Measurements from ENCODE around the gene DCC. TPM values are rescaled to one million over a fixed set of nuclear protein-coding genes. Genes with fewer than 3 reads are reported as not detected.

Gene DCC
- polyA plus RNA-seq, 1 donor (not counting 4 experiments of a cell fraction or from before 2014, with no cell fraction given), result not detected

DNA sequence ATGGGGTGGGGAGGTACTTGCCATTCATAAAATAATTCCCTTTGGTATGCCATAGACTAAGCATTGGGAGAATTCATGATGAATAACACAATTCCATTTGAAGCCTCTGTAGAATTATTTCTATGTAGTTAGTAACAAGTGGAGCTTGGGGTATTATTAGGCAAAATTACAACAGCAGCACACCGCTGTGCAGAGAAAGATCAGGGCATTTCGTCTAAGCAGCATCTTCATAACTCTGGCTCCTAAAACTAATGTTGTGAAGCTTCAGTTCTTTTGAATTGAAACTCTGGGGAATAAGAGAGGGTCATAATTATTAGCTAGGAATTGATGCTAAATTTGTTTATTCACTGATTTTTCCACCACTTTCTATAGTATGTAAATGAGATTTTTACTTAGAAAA is 630.7 kb downstream of the DCC start:
- Histone ChIP-seq H3K36me3 (ENCODE audit: control insufficient read depth in 2 of 2, extremely low read depth in 1 of 2, insufficient read depth in 2 of 2, low read length in 2 of 2) (no peaks in the 10 kb centered on the region), H4K20me1 (ENCODE audit: control insufficient read depth, extremely low read depth, insufficient read depth, low read length) (no peaks in the 10 kb centered on the region), H3K4me2 (ENCODE audit: control insufficient read depth, extremely low read depth, insufficient read depth, low read depth, low read length) (no peak overlapping the region), H3K4me1 (ENCODE audit: control insufficient read depth, extremely low read depth, insufficient read depth, low read length) (no peaks in the 10 kb centered on the region), H3K27me3 (ENCODE audit: control insufficient read depth, extremely low read depth, insufficient read depth, low read length) (no peaks in the 10 kb centered on the region), H3K9me1 (ENCODE audit: control insufficient read depth, extremely low read depth, insufficient read depth, low read length) (no peaks in the 10 kb centered on the region), H3K27ac (ENCODE audit: control insufficient read depth, insufficient read depth, low read length) (no peak overlapping the region), H3K9me3 (ENCODE audit: control insufficient read depth, low read depth, low read length) (no peaks in the 10 kb centered on the region), H3K79me2 (ENCODE audit: control insufficient read depth, insufficient read depth, low read length) (no peaks in the 10 kb centered on the region), H3K9ac (ENCODE audit: control insufficient read depth, extremely low read depth, insufficient read depth, low read length) (no peak overlapping the region), H2AFZ (ENCODE audit: control insufficient read depth, low read length) (no peak overlapping the region), H3K4me3 (ENCODE audit: control insufficient read depth in 2 of 3, extremely low read depth in 1 of 3, insufficient read depth in 2 of 3, low read depth in 1 of 3, low read length in 3 of 3) (no peak overlapping the region)
- FAIRE-seq (no peak), DNase-seq (ENCODE audit: low read depth, low spot score) (no peak)
- TF ChIP-seq, protein P1, sequence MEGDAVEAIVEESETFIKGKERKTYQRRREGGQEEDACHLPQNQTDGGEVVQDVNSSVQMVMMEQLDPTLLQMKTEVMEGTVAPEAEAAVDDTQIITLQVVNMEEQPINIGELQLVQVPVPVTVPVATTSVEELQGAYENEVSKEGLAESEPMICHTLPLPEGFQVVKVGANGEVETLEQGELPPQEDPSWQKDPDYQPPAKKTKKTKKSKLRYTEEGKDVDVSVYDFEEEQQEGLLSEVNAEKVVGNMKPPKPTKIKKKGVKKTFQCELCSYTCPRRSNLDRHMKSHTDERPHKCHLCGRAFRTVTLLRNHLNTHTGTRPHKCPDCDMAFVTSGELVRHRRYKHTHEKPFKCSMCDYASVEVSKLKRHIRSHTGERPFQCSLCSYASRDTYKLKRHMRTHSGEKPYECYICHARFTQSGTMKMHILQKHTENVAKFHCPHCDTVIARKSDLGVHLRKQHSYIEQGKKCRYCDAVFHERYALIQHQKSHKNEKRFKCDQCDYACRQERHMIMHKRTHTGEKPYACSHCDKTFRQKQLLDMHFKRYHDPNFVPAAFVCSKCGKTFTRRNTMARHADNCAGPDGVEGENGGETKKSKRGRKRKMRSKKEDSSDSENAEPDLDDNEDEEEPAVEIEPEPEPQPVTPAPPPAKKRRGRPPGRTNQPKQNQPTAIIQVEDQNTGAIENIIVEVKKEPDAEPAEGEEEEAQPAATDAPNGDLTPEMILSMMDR (optimal IDR thresholded peaks at IDR 0.05 in 1 of 3, IDR thresholded peaks at IDR 0.05 in 1 of 3, conservative IDR thresholded peaks at IDR 0.05 in 1 of 3; ENCODE audit: extremely low read depth in 1 of 3, insufficient read depth in 2 of 3, low read length in 3 of 3), result no peak
- no peak for TF ChIP-seq EZH2 (IDR thresholded peaks at IDR 0.05; ENCODE audit: low read length)
- dilution Hi-C loops (cut with MboI; ENCODE audit: extremely low pct_ligation_motif_present, low sequenced_read_pairs), result no loop called here

DNA sequence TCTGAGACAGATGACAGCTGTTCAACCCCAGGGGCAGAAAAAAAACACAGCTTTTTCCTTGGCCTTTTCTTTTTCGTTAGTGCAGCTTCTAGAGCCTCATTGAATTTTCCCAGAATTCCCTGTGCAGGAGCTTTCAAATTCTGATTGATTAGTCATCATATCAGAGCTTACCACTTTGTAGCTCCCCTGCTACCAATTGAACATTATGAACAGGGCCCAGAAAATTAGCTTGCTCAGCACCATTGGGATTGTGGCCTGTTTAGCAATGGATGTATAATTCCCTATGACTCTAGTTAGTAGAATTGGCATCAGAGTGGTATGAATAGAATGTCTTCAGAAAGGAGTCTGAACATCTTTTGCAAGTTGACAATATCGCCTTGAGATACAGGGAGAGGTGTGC is 631.1 kb downstream of the DCC start:
- FAIRE-seq, result no peak
- no peak overlapping the region for H3K9ac ChIP-seq (ENCODE audit: control insufficient read depth, extremely low read depth, insufficient read depth, low read length)
- H3K27ac ChIP-seq (ENCODE audit: control insufficient read depth, insufficient read depth, low read length), result no peak overlapping the region
- no peak for TF ChIP-seq EZH2 (IDR thresholded peaks at IDR 0.05; ENCODE audit: low read length)
- TF ChIP-seq, protein P1 (optimal IDR thresholded peaks at IDR 0.05 in 1 of 3, IDR thresholded peaks at IDR 0.05 in 1 of 3, conservative IDR thresholded peaks at IDR 0.05 in 1 of 3; ENCODE audit: extremely low read depth in 1 of 3, insufficient read depth in 2 of 3, low read length in 3 of 3), result no peak
- DNase-seq (ENCODE audit: low read depth, low spot score), result no peak
- no peaks in the 10 kb centered on the region for H3K79me2 ChIP-seq (ENCODE audit: control insufficient read depth, insufficient read depth, low read length)
- no peak overlapping the region for H3K4me3 ChIP-seq (ENCODE audit: control insufficient read depth in 2 of 3, extremely low read depth in 1 of 3, insufficient read depth in 2 of 3, low read depth in 1 of 3, low read length in 3 of 3)
- no peaks in the 10 kb centered on the region for H3K36me3 ChIP-seq (ENCODE audit: control insufficient read depth in 2 of 2, extremely low read depth in 1 of 2, insufficient read depth in 2 of 2, low read length in 2 of 2)
- H3K4me2 ChIP-seq (ENCODE audit: control insufficient read depth, extremely low read depth, insufficient read depth, low read depth, low read length), result no peak overlapping the region
- H3K4me1 ChIP-seq (ENCODE audit: control insufficient read depth, extremely low read depth, insufficient read depth, low read length), result no peaks in the 10 kb centered on the region
- dilution Hi-C loops (cut with MboI; ENCODE audit: extremely low pct_ligation_motif_present, low sequenced_read_pairs), result no loop called here
- H3K27me3 ChIP-seq (ENCODE audit: control insufficient read depth, extremely low read depth, insufficient read depth, low read length), result no peaks in the 10 kb centered on the region
- no peak overlapping the region for H2AFZ ChIP-seq (ENCODE audit: control insufficient read depth, low read length)
- H3K9me3 ChIP-seq (ENCODE audit: control insufficient read depth, low read depth, low read length), result no peaks in the 10 kb centered on the region
- no peaks in the 10 kb centered on the region for H3K9me1 ChIP-seq (ENCODE audit: control insufficient read depth, extremely low read depth, insufficient read depth, low read length)
- no peaks in the 10 kb centered on the region for H4K20me1 ChIP-seq (ENCODE audit: control insufficient read depth, extremely low read depth, insufficient read depth, low read length)

Data from keratinocyte (primary cell).